Calu3 (cell line): ENCODE data around the gene CALHM4. TPM values are rescaled to one million over a fixed set of nuclear protein-coding genes. Genes with fewer than 3 reads are reported as not detected.

ENCODE experiments used
- BruUV-seq: library from RNA; stranded (reverse); fragments of 400-500 nt; replicated peaks from 2 replicates; lab custom pipeline; 2021; lab: Mats Ljungman, UMichigan
- CTCF ChIA-PET: fragments of 300-600 bp; sonication (Branson Sonifier 250); formaldehyde crosslinking; loops from one replicate; lab custom pipeline; 2022; ENCODE audit warnings: antibody characterized with exemption; lab: Charles Lee
- DNase-seq: peaks from one replicate; pipeline ENCODE4 v3.0.0; 2022
- H3K27ac Mint-ChIP-seq: one replicate; pipeline ENCODE4 v1.8.0; 2022; ENCODE audit warnings: mixed read lengths; ENCODE audit not compliant: unreplicated experiment
- H3K27me3 Mint-ChIP-seq: one replicate; pipeline ENCODE4 v1.8.0; 2022; ENCODE audit warnings: mixed read lengths; ENCODE audit not compliant: unreplicated experiment
- H3K36me3 Mint-ChIP-seq: one replicate; pipeline ENCODE4 v1.8.0; 2022; ENCODE audit warnings: mild to moderate bottlenecking, moderate library complexity, mixed read lengths; ENCODE audit not compliant: insufficient read depth, unreplicated experiment
- H3K4me1 Mint-ChIP-seq: one replicate; pipeline ENCODE4 v1.8.0; 2022; ENCODE audit warnings: mild to moderate bottlenecking, low read depth, mixed read lengths; ENCODE audit not compliant: unreplicated experiment
- H3K4me3 Mint-ChIP-seq: one replicate; pipeline ENCODE4 v1.8.0; 2022; ENCODE audit warnings: mild to moderate bottlenecking, low read depth, moderate library complexity, mixed read lengths; ENCODE audit not compliant: unreplicated experiment
- H3K9me3 Mint-ChIP-seq: one replicate; pipeline ENCODE4 v1.8.0; 2022; ENCODE audit warnings: low read depth, mixed read lengths; ENCODE audit not compliant: unreplicated experiment
- CTCF ChIP-seq: fragments of 200-600 bp; IDR thresholded peaks from one replicate; pipeline ENCODE4 v1.8.0; 2022; ENCODE audit warnings: antibody characterized with exemption; ENCODE audit not compliant: unreplicated experiment
- intact Hi-C: fragments of 100-400 bp; cut with micrococcal nuclease; formaldehyde crosslinking; loops from one replicate; pipeline ENCODE4 v1.10.0; 2022; ENCODE audit not compliant: unreplicated experiment
- total RNA-seq: library from RNA; stranded (reverse); gene quantifications from 2 replicates; pipeline ENCODE4 v1.2.3, GENCODE V29; 2022

The CALHM4 gene
- total RNA-seq, 1 experiment from 2014 or later, result not detected

- Mint-ChIP-seq H3K27ac (no peak overlapping the region), H3K4me3 (no peak overlapping the region), H3K4me1 (peaks cover 19% of the 10 kb centered on the region), H3K36me3 (no peaks in the 10 kb centered on the region), H3K9me3 (no peaks in the 10 kb centered on the region), H3K27me3 (peaks cover 30% of the 10 kb centered on the region)
- no TSS peak for BruUV-seq
- CTCF ChIA-PET, result interaction anchor here (1.4 to 2.1 kb wide), 2 partner anchors 49 to 291 kb away, joined by 5 to 15 read pairs; partner anchors contain the start of gene CALHM5
- intact Hi-C loops, result loop anchor here (5.0 kb wide), 1 partner anchor 343 kb away; no protein-coding TSS in a partner anchor
- DNase-seq, result no peak
- no peak for TF ChIP-seq CTCF
Measured at GRCh38 chr6:116560130-116560529, 6.6 kb downstream of the CALHM4 start.

- no peaks in the 10 kb centered on the region for H3K36me3 Mint-ChIP-seq
- CTCF ChIA-PET, result interaction anchor here (0.7 to 2.1 kb wide), 8 partner anchors 10 to 293 kb away, joined by 3 to 15 read pairs (median 4); partner anchors contain the start of genes CALHM5 and RWDD1
- H3K4me3 Mint-ChIP-seq, result no peak overlapping the region
- peaks cover 23% of the 10 kb centered on the region for H3K4me1 Mint-ChIP-seq
- intact Hi-C loops, result loop anchor here (1.0 to 5.0 kb wide), 4 partner anchors 25 to 344 kb away; no protein-coding TSS in a partner anchor
- no TSS peak for BruUV-seq
- DNase-seq, result peak; percentile 70
- peaks cover 44% of the 10 kb centered on the region for H3K27me3 Mint-ChIP-seq
- H3K9me3 Mint-ChIP-seq, result no peaks in the 10 kb centered on the region
- TF ChIP-seq CTCF, result peak; percentile 78
- H3K27ac Mint-ChIP-seq, result no peak overlapping the region
Measured at GRCh38 chr6:116561377-116562018, 7.9 kb downstream of the CALHM4 start.

- Mint-ChIP-seq H3K4me3 (no peak overlapping the region), H3K9me3 (no peaks in the 10 kb centered on the region), H3K27ac (no peak overlapping the region), H3K4me1 (peaks cover 23% of the 10 kb centered on the region), H3K27me3 (peaks cover 49% of the 10 kb centered on the region), H3K36me3 (no peaks in the 10 kb centered on the region)
- CTCF ChIA-PET, result interaction anchor here (1.3 to 1.9 kb wide), 3 partner anchors 9 to 293 kb away, joined by 3 to 7 read pairs (median 4); partner anchors contain the start of gene RWDD1
- no peak for DNase-seq
- BruUV-seq, result no TSS peak
- no peak for TF ChIP-seq CTCF
- intact Hi-C loops, result loop anchor here (5.0 kb wide), 1 partner anchor 345 kb away; no protein-coding TSS in a partner anchor
Measured at GRCh38 chr6:116562019-116562403, 8.5 kb downstream of the CALHM4 start.

- no peaks in the 10 kb centered on the region for H3K9me3 Mint-ChIP-seq
- no peak for TF ChIP-seq CTCF
- no peak overlapping the region for H3K4me3 Mint-ChIP-seq
- CTCF ChIA-PET, result interaction anchor here (1.0 to 1.9 kb wide), 5 partner anchors 9 to 294 kb away, joined by 3 to 7 read pairs (median 3); partner anchors contain the start of genes CALHM4 and RWDD1
- peaks cover 20% of the 10 kb centered on the region for H3K4me1 Mint-ChIP-seq
- peaks cover 55% of the 10 kb centered on the region for H3K27me3 Mint-ChIP-seq
- H3K27ac Mint-ChIP-seq, result no peak overlapping the region
- no TSS peak for BruUV-seq
- H3K36me3 Mint-ChIP-seq, result no peaks in the 10 kb centered on the region
- DNase-seq, result no peak
- intact Hi-C loops, result loop anchor here (5.0 kb wide), 1 partner anchor 345 kb away; no protein-coding TSS in a partner anchor
Measured at GRCh38 chr6:116562614-116563013, 9.1 kb downstream of the CALHM4 start.
